ENCODE results near the gene ABCC8.

GRCh38 chr11:17494019-17494418 lies 17.4 kb upstream of the ABCC8 start:
- TF ChIP-seq GABPA (IDR thresholded peaks at IDR 0.05; ENCODE audit: borderline replicate concordance, insufficient read depth, low read length) (no peak), HDAC6 (IDR thresholded peaks at IDR 0.05; ENCODE audit: low read depth, low read length) (no peak), SRF (IDR thresholded peaks at IDR 0.05; ENCODE audit: low read depth, low read length) (no peak), POLR2AphosphoS5 (IDR thresholded peaks at IDR 0.05; ENCODE audit: low read depth, low read length) (no peak), SP1 (IDR thresholded peaks at IDR 0.05; ENCODE audit: low read depth, low read length) (no peak), RAD21 (IDR thresholded peaks at IDR 0.05 in 1 of 2, conservative IDR thresholded peaks at IDR 0.05 in 1 of 2; ENCODE audit: low read depth in 2 of 2, low read length in 2 of 2) (no peak), POLR2A (IDR thresholded peaks at IDR 0.05; ENCODE audit: control extremely low read depth in 1 of 2, low read depth in 2 of 2, low read length in 2 of 2) (no peak), SIN3A (conservative IDR thresholded peaks at IDR 0.05 in 1 of 2, IDR thresholded peaks at IDR 0.05 in 1 of 2; ENCODE audit: low read depth in 1 of 2, low read length in 2 of 2) (no peak), SUZ12 (IDR thresholded peaks at IDR 0.05; ENCODE audit: low read length) (no peak)
- TF ChIP-seq, protein P1, sequence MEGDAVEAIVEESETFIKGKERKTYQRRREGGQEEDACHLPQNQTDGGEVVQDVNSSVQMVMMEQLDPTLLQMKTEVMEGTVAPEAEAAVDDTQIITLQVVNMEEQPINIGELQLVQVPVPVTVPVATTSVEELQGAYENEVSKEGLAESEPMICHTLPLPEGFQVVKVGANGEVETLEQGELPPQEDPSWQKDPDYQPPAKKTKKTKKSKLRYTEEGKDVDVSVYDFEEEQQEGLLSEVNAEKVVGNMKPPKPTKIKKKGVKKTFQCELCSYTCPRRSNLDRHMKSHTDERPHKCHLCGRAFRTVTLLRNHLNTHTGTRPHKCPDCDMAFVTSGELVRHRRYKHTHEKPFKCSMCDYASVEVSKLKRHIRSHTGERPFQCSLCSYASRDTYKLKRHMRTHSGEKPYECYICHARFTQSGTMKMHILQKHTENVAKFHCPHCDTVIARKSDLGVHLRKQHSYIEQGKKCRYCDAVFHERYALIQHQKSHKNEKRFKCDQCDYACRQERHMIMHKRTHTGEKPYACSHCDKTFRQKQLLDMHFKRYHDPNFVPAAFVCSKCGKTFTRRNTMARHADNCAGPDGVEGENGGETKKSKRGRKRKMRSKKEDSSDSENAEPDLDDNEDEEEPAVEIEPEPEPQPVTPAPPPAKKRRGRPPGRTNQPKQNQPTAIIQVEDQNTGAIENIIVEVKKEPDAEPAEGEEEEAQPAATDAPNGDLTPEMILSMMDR (IDR thresholded peaks at IDR 0.05; ENCODE audit: control extremely low read depth in 1 of 3, insufficient read depth in 1 of 3, low read depth in 1 of 3, low read length in 3 of 3), result no peak
- TF ChIP-seq, protein P2, sequence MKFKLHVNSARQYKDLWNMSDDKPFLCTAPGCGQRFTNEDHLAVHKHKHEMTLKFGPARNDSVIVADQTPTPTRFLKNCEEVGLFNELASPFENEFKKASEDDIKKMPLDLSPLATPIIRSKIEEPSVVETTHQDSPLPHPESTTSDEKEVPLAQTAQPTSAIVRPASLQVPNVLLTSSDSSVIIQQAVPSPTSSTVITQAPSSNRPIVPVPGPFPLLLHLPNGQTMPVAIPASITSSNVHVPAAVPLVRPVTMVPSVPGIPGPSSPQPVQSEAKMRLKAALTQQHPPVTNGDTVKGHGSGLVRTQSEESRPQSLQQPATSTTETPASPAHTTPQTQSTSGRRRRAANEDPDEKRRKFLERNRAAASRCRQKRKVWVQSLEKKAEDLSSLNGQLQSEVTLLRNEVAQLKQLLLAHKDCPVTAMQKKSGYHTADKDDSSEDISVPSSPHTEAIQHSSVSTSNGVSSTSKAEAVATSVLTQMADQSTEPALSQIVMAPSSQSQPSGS (IDR thresholded peaks at IDR 0.05; ENCODE audit: low read length), result no peak
